Renal cortex interstitium (tissue), 11 donors: Measurements from ENCODE around the gene RPS28. TPM values are rescaled to one million over a fixed set of nuclear protein-coding genes. Genes with fewer than 3 reads are reported as not detected.
"Not testable (repeated sequence)": the region's sequence is repeated elsewhere in the genome, so short reads cannot be mapped to it uniquely, and the experiment has no call there.

Experiments used
- DNase-seq, 11 donors: peaks; one replicate each; pipeline ENCODE4 v3.0.0-alpha.2; 2013; ENCODE audit warnings: low read depth in 9 of 11, low spot score in 4 of 11; ENCODE audit errors: extremely low read depth in 1 of 11
- polyA plus RNA-seq, 3 donors: library from polyadenylated mRNA; unstranded; fragments of 120-200 nt; gene quantifications; one replicate each; pipeline ENCODE4 v1.2.1, GENCODE V29; 2013; ENCODE audit not compliant: insufficient read length in 3 of 3

Gene RPS28
- polyA plus RNA-seq, 3 donors, result 328 to 611 (median 520) TPM

DNA sequence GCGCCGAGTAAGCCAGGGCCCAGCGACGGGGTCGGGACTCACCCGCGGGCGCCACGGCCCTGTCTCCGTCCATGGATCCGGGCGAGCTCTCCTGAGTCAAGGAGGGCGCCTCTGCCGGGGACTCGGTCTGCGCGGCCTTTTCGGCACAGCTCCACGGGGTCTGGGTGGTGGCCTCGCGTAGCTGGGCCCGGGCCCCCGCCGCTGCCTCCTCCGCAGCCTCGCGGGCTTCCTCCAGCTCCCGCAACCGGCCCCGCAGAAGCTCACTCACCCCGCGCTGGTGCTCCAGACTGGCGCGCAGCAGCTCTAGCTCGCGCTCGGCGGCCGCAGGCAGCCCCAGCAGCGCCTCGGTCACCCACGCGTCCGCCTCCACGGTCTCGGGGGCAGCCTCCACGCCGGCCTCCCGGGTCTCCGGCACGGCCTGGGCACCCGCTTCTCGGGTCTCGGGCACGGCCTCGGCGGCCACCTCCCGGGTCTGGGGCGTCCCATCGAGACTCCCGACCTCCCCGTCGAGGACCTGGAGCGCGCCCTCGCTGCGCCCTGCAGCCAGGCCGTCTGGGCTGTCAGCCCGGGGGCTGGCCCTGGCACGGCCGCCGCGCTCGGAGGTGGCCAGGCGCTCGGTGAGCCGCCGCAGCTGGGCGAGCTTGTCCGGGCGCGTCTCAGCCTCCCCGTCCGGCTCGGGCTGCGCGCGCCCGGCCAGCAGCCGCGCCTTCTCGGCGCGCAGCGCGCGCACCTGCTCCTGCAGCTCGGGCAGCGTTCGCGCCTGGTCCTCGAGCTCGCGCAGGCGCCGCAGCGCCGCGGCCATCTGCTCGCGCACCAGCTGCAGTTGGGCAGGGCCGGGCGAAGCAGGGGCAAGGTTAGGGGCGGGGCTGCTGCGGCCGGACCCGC lies 13.4 kb downstream of the RPS28 start:
- DNase-seq, result peak in 5 of 11 donors; percentile 57 to 67 (median 63)

DNA sequence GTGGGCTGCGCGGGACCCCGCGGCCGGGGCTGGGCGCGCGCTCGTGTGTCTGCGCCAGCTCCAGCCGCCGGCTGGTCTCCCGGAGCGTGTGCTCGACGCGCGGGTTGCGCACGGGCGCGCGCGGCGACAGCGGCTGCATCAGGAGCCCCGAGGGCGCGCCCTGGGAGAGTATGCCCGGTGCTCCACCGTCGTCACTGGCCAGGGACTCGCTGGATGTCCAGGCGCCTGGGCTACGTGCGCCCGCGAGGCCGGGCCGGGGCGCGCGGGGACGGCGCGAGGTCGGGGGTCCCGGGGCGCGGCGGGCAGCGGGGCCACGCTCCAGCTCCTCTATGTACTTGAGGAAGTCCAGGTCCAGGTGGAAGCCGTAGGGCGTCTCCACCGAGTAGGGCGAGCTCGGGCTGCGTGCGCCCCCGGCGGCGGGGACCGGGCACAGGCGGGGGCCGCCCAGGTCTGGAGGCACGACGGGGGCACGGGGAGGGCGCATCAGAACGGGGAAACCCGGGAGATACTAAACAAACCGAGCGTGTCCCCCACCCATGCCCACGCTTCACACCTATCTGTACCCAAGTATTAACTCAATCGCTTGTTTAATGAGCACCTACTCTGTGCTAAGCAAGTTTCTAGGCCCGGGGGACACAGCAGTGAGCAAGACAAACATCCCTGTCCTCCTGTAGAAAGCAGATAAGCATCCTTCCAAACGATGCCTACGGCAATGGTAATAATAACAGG lies 14.2 kb downstream of the RPS28 start:
- no peak for DNase-seq

DNA sequence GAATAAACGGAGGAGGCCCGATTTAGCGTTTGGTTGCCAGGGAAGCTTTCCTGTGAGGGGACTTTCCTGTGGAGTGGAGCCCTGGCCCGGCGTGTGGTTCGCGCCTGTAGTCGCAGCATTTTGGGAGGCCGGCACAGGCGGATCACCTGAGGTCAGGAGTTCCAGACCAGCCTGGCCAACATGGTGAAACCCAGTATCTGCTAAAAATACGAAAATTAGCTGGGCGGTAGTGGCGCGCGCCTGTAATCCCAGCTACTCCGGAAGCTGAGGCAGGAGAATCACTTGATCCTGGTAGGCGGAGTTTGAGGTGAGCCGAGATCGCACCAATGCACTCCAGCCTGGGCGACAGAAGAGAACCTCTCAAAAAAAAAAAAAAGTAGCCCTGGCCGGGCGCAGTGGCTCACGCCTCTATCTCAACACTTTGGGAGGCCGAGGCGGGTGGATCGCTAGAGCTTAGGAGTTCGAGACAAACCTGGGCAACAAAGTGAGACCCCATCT lies 14.8 kb downstream of the RPS28 start:
- no peak for DNase-seq

DNA sequence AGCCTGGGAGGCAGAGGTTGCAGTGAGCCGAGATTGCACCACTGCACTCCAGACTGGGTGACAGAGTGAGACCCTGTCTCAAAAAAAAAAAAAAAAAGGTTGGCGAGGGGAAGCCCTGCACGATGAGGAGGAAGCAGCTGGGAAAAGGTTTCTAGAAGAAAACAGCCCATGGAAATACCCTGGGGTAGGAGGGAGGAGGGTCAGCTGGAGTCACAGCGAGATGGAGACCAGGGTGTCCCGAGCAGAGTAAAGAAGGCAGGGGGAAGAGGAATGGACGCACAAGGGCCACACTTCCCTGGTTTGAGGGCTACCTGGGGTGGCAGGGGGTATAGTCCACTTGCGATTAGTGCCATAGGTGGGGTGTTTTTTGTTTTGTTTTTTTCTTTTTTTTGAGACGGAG lies 15.4 kb downstream of the RPS28 start:
- DNase-seq, result no peak

DNA sequence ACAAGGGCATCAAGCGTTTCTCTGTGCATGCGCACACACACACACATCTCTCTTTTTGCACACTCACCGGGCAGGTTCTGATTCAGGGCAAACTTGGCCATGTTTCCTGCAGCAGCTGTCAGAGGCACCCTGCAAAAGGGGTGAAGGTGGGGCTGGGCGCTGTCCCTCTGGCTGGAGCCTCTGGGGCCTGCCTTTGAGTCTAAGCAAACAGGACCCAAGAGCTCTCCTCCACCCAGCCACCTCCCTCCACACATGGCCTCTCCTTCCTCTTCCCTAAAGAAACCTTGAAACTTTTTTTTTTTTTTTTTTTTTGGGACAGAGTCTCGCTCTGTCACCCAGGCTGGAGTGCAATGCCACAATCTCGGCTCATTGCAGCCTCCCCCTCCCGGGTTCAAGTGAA lies 16.4 kb downstream of the RPS28 start:
- DNase-seq, result no peak

DNA sequence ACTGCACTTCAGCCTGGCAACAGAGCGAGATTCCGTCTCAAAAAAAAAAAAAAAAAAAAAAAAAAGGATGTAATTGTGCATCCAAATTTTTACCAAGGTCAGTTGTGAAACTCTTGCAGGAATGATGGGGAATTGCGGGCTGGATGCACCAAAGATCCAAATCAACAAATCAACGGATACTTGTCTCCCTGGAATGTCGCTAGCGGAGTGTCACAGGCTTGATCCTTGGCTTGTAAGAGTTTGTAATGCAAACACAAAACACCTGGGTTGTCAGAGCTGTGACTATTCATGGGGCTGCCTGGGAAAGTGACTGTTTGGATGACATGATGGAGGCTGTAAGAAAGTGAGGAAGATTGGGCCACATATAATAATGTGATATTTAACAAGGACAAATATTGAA lies 17.5 kb downstream of the RPS28 start:
- DNase-seq, result no peak

DNA sequence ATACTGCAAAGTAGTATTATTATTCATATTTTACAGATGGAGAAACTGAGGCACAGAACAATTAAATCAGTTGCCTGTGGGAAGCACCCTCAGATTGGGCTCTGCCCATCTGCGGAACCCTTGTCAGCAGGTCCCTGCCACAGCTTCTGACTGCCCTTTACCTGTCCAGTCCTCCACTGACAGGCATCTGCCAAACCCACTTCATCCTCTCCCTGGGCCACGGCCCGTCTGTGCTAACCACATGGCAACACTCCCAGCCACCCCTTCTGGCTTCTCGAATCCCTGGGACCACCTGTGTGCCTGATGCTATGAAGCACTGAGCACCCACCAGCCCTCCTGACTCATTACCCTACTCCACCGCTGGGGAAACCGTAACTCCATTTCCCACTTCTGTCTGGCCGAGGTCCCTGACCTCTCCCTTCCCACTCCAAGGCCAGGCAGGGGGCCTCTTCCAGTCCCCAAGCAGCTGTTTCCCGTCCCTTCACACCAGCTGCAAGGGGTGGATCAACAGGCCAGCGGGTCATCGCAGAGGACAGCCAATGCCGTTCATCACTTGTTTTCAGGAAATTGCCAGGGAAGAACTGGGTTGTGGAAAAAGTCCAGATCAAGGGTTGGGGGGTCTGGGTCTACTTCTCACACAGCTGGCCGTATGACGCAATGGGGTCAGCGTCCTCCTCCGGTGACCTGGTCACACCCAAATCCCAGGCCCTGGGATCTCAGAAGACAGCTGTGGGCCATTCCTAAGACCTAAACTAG lies 19.2 kb downstream of the RPS28 start:
- DNase-seq, result no peak

DNA sequence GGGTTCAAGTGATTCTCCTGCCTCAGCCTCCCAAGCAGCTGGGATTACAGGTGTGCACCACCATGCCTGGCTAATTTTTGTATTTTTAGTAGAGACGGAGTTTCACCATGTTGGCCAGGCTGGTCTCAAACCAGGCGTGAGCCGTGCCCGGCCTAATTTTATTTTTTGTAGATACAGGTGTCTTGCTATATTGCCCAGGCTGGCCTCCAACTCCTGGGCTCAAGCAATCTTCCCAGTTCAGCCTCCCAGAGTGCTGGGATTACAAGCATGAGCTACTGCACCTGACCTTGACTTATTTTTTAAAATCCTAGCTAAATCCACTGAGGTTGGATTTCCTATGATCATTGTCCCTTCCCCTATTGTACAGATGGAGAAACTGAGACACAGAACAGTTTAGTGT lies 20.2 kb downstream of the RPS28 start:
- not testable (repeated sequence) for DNase-seq

DNA sequence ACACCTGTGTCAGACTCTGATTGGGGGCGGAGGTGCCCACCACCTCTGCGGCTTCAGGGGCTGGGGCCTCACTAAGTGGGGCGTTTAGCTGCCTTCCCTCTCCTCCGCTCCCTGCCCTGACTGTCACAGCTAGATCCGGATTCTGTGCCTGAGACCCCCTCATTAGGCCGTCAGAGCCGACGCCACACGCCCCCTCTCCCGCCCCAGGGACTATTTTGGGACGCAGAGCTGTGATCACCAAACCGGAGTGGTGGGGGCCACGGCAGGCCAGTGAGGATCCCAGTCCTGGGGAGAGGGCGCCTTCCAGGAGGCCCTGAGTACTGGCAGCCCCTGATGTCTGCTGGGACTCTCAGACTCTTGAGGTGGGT lies 21.0 kb downstream of the RPS28 start:
- no peak for DNase-seq

DNA sequence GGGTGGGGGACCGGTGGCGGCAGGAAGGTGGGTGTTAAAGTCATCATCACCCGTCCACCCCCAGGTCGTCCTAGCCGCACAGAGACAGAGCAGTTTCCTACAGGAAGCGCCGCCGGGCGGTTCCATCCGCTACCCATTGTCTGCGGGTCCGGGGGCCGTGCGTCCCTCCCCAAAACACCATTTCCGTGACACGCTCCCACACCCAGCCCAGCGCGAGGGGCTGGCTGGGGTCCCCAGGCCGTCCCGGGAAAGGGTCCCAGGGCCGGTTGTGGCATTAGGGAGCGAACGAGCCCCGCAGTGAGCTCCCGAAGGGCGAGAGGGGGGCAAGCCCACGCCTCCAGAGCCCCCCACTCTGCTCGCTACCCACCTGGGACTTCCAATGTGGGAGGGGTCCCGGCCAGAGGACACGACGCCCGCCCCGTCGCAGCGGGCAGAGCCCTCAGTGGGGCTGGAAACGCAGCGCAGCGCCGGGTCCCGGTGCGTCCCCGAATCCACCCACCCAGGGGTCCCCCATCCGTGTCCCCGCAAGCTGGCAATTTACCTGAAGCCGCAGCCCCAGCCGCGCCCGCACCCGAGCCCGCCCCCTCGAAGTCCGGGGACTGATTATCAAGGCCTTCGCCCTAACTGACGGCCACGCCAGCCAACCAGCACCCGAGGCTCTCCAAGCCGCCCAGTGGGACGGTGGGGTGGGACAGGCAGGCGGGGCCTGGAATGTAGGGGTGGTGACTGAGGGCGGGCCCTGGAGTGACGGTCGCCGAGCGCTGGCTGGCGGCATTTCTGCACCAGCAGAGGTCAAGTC lies 21.6 kb downstream of the RPS28 start, which contains the start of gene KANK3:
TSS of gene KANK3 (minus strand) at position 579 of the 799 bp plus-strand sequence. CDS start 5,434 bp downstream, outside the sequence.
- DNase-seq, result peak in 8 of 11 donors; percentile 82 to 94 (median 88)

DNA sequence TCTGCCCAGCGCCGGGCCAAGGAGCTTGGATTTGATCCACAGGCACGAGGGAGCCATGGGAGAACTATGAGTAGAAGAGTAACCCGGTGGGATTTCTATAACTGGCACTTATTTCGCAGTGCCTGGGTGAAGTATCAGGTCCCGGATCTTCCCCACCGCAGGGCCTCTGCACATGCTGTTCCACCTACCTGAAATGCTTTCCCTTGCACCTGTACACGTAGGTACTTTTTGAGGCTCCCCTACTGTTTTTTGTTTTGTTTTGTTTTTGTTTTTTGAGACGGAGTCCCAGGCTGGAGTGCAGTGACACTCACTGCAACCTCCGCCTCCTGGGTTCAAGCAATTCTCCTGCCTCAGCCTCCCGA lies 22.2 kb downstream of the RPS28 start:
- DNase-seq, result no peak

DNA sequence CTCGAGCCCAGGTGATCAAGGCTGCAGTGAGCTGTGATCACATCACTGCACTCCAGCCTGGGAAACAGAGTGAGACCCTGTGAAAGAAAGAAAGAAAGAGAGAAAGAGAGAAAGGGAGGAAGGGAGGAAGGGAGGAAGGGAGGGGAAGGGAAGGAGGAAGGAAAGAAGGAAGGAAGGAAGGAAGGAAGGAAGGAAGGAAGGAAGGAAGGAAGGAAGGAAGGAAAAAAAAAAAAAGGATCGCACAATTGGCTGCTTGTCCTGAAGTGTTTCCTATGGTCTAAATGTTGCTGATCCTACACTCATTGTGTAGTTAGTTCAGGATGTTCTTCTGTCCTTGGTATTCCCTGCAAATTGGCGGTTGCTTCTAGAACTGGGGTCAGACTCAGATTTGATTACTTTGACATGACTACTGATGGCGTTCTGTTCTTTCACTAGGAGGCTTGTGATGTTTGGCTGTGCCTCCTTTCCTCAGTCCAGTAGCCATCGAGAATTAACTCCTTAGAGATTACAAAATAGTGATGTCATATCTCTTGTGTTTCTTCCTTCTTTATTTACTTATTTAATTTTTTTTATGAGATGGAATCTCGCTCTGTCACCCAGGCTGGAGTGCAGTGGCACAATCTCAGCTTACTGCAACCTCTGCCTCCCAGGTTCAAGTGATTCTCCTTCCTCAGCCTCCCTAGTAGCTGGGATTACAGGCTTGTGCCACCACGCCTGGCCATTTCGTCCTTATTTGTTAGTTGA lies 28.5 kb downstream of the RPS28 start:
- DNase-seq, result not testable (repeated sequence)

DNA sequence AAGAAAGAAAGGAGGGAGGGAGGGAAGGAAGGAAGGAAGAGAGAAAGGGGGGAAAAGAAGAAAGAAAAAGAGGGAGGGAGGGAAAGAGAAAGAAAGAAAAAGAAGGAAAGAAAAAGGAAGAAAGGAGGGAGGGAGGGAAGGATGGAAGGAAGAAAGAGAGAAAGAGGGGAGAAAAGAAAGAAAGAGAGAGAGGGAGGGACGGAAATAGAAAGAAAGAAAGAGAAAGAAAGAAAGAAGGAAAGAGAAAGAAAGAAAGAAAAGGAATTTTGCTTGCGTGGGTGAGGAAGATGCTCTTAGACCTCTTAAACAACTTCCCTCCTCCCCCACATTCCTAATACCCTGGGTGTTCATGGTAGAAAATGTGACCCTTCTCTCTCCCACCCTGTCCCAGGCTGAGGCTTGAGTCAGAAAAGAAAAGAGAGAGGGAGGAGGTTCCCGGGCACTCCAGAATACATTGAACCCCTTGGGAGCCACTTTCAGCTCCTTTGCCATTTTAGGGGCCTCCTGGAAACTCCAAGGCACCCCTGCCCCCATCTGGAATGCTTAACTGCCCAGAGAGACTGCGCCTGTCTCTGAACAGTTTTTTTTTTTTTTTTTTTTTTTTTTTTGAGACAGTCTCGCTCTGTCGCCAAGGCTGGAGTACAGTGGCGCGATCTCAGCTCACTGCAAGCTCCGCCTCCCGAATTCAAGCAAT lies 31.0 kb downstream of the RPS28 start:
- peak in 1 of 11 donors; percentile 41 for DNase-seq

DNA sequence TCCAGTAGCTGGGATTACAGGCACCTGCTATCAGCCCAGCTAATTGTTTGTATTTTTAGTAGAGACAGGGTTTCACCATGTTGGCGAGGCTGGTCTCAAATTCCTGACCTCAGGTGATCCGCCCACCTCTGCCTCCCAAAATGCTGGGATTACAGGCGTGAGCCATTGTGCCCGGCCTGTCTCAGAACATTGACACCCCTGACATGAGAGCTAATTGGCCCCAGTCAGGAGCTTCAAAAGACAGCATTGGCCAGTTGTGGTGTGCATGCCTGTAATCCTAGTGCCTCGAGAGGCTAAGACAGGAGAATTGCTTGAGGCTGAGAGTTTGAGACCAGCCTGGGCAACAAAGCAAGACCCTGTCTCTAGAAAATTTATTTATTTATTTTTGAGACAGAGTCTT lies 31.5 kb downstream of the RPS28 start:
- DNase-seq, result not testable (repeated sequence)

DNA sequence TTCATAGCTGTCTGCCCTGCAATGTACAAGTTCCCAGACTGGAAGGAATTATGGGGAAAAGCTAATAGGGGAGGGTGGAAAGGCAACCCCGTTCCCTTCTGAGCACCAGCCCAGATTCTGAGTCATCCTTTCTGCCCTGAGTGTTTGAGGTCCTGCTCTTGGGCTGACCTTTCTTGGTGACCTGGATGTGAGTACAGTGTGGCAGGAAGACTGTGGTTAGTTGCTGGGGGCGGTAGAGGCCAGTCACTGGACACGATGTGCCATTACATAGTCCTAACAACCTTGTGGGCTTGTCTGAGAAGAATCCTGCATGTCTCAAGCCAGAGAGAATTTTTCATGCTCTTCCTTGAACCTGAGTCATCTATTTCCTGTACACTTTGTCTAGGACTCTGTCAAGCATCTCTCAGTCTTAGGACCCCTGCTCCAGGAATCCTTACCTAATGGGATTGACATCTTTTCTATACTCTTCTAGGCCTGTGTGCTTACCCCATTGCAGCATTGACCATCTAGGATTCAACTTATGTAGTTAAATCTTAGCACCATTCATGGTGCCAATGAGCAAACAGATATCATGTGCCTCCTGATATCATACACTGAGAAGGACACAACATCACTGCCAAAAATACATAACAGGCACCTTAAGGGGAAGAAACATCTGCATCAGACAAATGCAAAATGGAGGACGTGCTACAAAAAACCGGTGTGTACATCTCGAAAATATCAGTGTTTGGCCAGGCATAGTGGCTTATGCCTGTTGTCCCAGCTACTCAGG lies 34.5 kb downstream of the RPS28 start:
- no peak for DNase-seq

DNA sequence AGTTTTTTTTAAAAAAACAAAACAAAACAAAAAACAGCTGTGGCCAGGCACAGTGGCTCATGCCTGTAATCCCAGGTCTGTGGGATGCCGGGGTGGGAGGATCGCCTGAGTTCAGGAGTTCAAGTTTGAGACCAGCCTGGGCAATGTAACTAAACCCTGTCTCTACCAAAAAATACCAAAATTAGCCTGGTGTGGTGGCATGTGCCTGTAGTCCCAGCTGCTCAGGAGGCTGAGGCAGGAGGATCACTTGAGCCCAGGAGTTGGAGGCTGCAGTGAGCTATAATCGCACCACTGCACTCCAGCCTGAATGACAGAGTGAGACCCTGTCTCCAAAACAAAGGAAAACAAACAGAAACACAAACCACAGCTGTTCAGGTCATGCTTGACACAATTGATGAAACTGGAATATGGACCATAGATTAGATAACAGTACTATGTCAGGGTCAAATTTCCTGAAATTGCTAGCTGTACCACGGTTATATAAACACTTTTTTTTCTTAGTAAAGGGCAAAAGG lies 35.8 kb downstream of the RPS28 start:
- DNase-seq, result no peak

DNA sequence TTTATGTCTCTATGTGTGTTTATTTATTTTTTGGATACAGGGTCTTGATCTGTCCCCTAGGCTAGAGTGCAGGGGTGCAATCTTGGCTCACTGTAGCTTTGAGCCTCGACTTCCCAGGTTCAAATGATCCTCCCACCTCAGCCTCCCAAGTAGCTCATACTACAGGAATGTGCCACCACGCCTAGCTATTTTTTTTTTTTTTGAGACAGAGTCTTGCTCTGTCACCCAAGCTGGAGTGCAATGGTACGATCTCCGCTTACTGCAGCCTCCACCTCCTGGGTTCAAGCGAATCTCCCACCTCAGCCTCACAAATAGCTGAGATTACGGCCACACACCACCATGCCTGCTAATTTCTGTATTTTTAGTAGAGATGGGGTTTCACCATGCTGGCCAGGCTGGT lies 37.7 kb downstream of the RPS28 start:
- no peak for DNase-seq
